Measurements from ENCODE around the gene PRKCH. TPM values are rescaled to one million over a fixed set of nuclear protein-coding genes. Genes with fewer than 3 reads are reported as not detected.

Gene PRKCH
- total and polyA plus RNA-seq, 9 of the 15 experiments (the other 6 are each of a cell fraction or from before 2014, with no cell fraction given) = 0.61 to 4.4 (median 4.0) TPM

DNA sequence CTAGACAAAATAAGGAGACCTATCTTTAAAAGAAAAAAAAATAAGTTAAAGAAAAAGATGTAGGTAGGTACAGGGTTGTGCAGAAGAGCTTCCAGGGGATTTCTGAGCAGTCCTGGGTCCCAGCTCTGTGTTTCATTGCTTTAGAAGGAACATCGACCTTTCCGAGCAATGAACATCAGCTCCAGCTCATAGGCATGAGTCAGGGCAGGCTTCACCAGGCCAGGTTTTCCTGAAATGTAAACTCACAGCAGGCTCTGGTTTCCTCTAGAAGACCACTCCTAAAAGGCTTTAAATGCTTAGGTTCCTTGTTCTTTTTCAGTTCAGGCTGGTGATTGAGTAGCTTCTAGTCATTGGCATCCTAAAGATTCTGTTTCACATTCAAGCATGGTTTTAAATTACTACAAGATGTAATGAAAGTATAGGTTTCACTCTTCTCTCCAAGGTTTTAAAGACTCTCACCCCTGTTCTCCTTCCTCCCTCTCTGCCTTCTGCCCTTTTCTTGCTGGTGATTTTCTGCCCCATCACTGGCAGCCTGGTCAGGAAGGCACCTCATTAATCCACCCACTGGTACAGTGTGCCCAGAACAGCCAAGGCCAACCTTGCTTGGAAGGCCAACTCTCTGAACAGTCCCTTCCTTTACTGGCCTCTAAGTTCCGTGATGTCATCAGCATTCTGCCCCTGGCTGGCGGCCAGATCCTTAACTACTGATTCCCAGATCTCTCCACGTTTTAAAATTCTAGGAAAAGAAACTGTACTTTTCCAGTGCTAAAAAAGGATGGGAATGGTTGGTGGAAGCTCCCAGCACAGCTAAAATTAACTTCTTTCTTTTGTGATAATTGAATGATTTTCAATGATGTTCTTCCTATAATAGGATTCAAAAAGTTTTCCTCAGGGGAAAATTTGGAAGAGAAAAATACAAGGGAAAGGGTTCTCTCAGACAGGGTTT lies 264.5 kb downstream of the PRKCH start:
- in situ Hi-C loops (cut with MboI) (no loop called here), intact Hi-C loops (cut with micrococcal nuclease) (no loop called here)
- POLR2A ChIA-PET = no interaction called here
- 8% methylated on average over 5 of the region's 5 CpGs for WGBS (ENCODE audit: insufficient coverage, low coverage, missing lambda C conversion rate)
- BruUV-seq (replicated peaks) = no TSS peak
- Histone ChIP-seq H3K27me3 (ENCODE audit: control insufficient read depth in 2 of 2, insufficient read depth in 2 of 2, low read length in 2 of 2) (peaks cover 0 to 13% of the 10 kb centered on the region in 2 experiments; a peak in 1 of 5 replicates), H3K4me3 (no peak overlapping the region), H3K36me3 (ENCODE audit: control insufficient read depth, insufficient read depth, low read length) (no peaks in the 10 kb centered on the region), H2AFZ (ENCODE audit: low read depth, low read length) (no peak overlapping the region), H4K20me1 (replicated peaks; ENCODE audit: control insufficient read depth, insufficient read depth, low read length) (no peaks in the 10 kb centered on the region), H3K79me2 (ENCODE audit: control insufficient read depth, insufficient read depth, low read length) (no peaks in the 10 kb centered on the region), H3K9ac (ENCODE audit: insufficient read depth in 1 of 2, low read depth in 2 of 2, low read length in 2 of 2) (no peak overlapping the region), H3K4me1 (replicated peaks in 1 of 2; ENCODE audit: control insufficient read depth in 2 of 2, insufficient read depth in 2 of 2, low read length in 2 of 2) (no peaks in the 10 kb centered on the region; a peak in 1 of 5 replicates), H3K4me2 (ENCODE audit: insufficient read depth, low read length) (no peak overlapping the region), H3K9me3 (replicated peaks; ENCODE audit: control insufficient read depth, insufficient read depth, low read depth, low read length) (no peaks in the 10 kb centered on the region), H3K9me1 (ENCODE audit: control insufficient read depth, insufficient read depth, low read length) (no peaks in the 10 kb centered on the region), H3K27ac (ENCODE audit: extremely low read depth, low read depth, low read length) (no peak overlapping the region)
- DNase-seq (ENCODE audit: extremely low read depth in 1 of 4, low spot score in 3 of 4) (no peak), FAIRE-seq (no peak), ATAC-seq (no peak)
- CTCF ChIA-PET (ENCODE audit: low intra/inter-chr PET ratio) = no interaction called here
- TF ChIP-seq CEBPG (CRISPR knock-in tag; IDR thresholded peaks at IDR 0.05) = no peak
- no peak for TF ChIP-seq CEBPG (tag; conservative IDR thresholded peaks at IDR 0.05 in 1 of 2, IDR thresholded peaks at IDR 0.05 in 1 of 2)
- no peak for TF ChIP-seq ZNF561 (CRISPR knock-in tag; conservative IDR thresholded peaks at IDR 0.05)
- no peak for TF ChIP-seq LCOR (CRISPR knock-in tag; IDR thresholded peaks at IDR 0.05)
- no peak for TF ChIP-seq NFE2L1 (tag; IDR thresholded peaks at IDR 0.05; ENCODE audit: borderline replicate concordance, low read depth)
- no peak for TF ChIP-seq YBX1 (IDR thresholded peaks at IDR 0.05)
- peak; percentile 53 for TF ChIP-seq NFIC (IDR thresholded peaks at IDR 0.05)
- no peak for TF ChIP-seq MCM2 (IDR thresholded peaks at IDR 0.05; ENCODE audit: low read depth)
- no peak for TF ChIP-seq PHB (CRISPR knock-in tag; IDR thresholded peaks at IDR 0.05)
- 0 out of 2 replicates have a peak, but pooled peaks have one; percentile 25 for TF ChIP-seq ATF7 (IDR thresholded peaks at IDR 0.05)
- TF ChIP-seq TFE3 (CRISPR knock-in tag; IDR thresholded peaks at IDR 0.05) = no peak
- no peak for TF ChIP-seq ZNF124 (CRISPR knock-in tag; IDR thresholded peaks at IDR 0.05)
- no peak for TF ChIP-seq HDAC1 (IDR thresholded peaks at IDR 0.05)
